Suprapubic skin (tissue), 4 donors: Measurements from ENCODE around the gene RNF121. TPM values are rescaled to one million over a fixed set of nuclear protein-coding genes. Genes with fewer than 3 reads are reported as not detected.

ENCODE experiments used
- DNase-seq, 2 donors: peaks; one replicate each; pipeline ENCODE4 v3.0.0-alpha.2; 2019; ENCODE audit warnings: low spot score in 2 of 2
- H3K27ac ChIP-seq: fragments of 200-600 bp; sonication (generic); one replicate; pipeline ENCODE4 v1.5.1; 2019
- H3K27me3 ChIP-seq: fragments of 200-600 bp; sonication (generic); one replicate; pipeline ENCODE4 v1.5.1; 2019
- H3K36me3 ChIP-seq: fragments of 200-600 bp; sonication (generic); one replicate; pipeline ENCODE4 v1.5.1; 2019
- H3K4me1 ChIP-seq: fragments of 200-600 bp; sonication (generic); one replicate; pipeline ENCODE4 v1.5.1; 2019
- H3K4me3 ChIP-seq: fragments of 200-600 bp; sonication (generic); one replicate; pipeline ENCODE4 v1.5.1; 2019; ENCODE audit warnings: mild to moderate bottlenecking
- H3K9me3 ChIP-seq: fragments of 200-600 bp; sonication (generic); one replicate; pipeline ENCODE4 v1.5.1; 2019
- CTCF ChIP-seq, 2 donors: fragments of 200-600 bp in 1 of 2; fragments of 450-650 bp in 1 of 2; sonication (generic) in 1 of 2; IDR thresholded peaks; one replicate each; pipeline ENCODE4 v1.5.1; 2016 to 2019; ENCODE audit warnings: antibody characterized with exemption in 2 of 2, mild to moderate bottlenecking in 1 of 2, moderate library complexity in 1 of 2
- EP300 ChIP-seq: sonication (generic); formaldehyde crosslinking; IDR thresholded peaks from one replicate; pipeline ENCODE4 v1.6.1; 2017; ENCODE audit warnings: antibody characterized with exemption
- POLR2A ChIP-seq, 2 donors: fragments of 450-650 bp; IDR thresholded peaks; one replicate each; pipeline ENCODE4 v1.6.1; 2017; ENCODE audit warnings: antibody characterized with exemption in 2 of 2, mild to moderate bottlenecking in 2 of 2, moderate library complexity in 2 of 2
- POLR2AphosphoS5 ChIP-seq, 3 donors: sonication (generic); formaldehyde crosslinking; IDR thresholded peaks; one replicate each; pipeline ENCODE4 v1.6.1; 2017; ENCODE audit warnings: antibody characterized with exemption in 3 of 3
- whole genome bisulfite sequencing: methylation state at CpG from one replicate; pipeline ENCODE4 v1.1.5; 2018; 5-methylcytosine and 5-hydroxymethylcytosine counted together
- total RNA-seq, 4 donors: library from RNA; depleted of rRNA; stranded (reverse); fragments of >200 nt; gene quantifications; one replicate each; pipeline ENCODE4 v1.1.0, GENCODE V29; 2016

Gene RNF121
- total RNA-seq, 4 donors from 2014 or later = 19.6 to 36.0 (median 26.3) TPM

- WGBS = 87% methylated on average over 4 of the region's 4 CpGs
- no peaks in the 10 kb centered on the region for H3K9me3 ChIP-seq
- H3K27me3 ChIP-seq = no peaks in the 10 kb centered on the region
- DNase-seq = no peak
- TF ChIP-seq CTCF (IDR thresholded peaks at IDR 0.05) (no peak), POLR2A (IDR thresholded peaks at IDR 0.05) (no peak), EP300 (no peak), POLR2AphosphoS5 (IDR thresholded peaks at IDR 0.05) (no peak)
- H3K36me3 ChIP-seq = no peaks in the 10 kb centered on the region
- no peak overlapping the region for H3K4me3 ChIP-seq
- H3K27ac ChIP-seq = no peak overlapping the region
- peaks cover 21% of the 10 kb centered on the region for H3K4me1 ChIP-seq
These were observed 6.6 kb downstream of the RNF121 start for GRCh38 chr11:71935338-71935925.

- Histone ChIP-seq H3K27me3 (no peaks in the 10 kb centered on the region), H3K36me3 (no peaks in the 10 kb centered on the region), H3K4me1 (peaks cover 15% of the 10 kb centered on the region), H3K27ac (no peak overlapping the region), H3K9me3 (no peaks in the 10 kb centered on the region), H3K4me3 (no peak overlapping the region)
- DNase-seq = no peak
- TF ChIP-seq POLR2A (IDR thresholded peaks at IDR 0.05) (no peak), CTCF (IDR thresholded peaks at IDR 0.05) (no peak), POLR2AphosphoS5 (IDR thresholded peaks at IDR 0.05) (no peak), EP300 (no peak)
- 38% methylated on average over 5 of the region's 5 CpGs for WGBS
These were observed 8.0 kb downstream of the RNF121 start for GRCh38 chr11:71936825-71937224.

- H3K9me3 ChIP-seq = no peaks in the 10 kb centered on the region
- no peak for DNase-seq
- TF ChIP-seq CTCF (IDR thresholded peaks at IDR 0.05) (no peak), EP300 (no peak)
- peaks cover 13% of the 10 kb centered on the region for H3K4me1 ChIP-seq
- WGBS = 86% methylated on average over 1 of the region's 1 CpG
- no peaks in the 10 kb centered on the region for H3K36me3 ChIP-seq
- no peak overlapping the region for H3K27ac ChIP-seq
- H3K27me3 ChIP-seq = no peaks in the 10 kb centered on the region
- no peak overlapping the region for H3K4me3 ChIP-seq
These were observed 9.0 kb downstream of the RNF121 start for GRCh38 chr11:71937826-71938225.

- no peaks in the 10 kb centered on the region for H3K36me3 ChIP-seq
- no peak overlapping the region for H3K4me3 ChIP-seq
- TF ChIP-seq POLR2AphosphoS5 (IDR thresholded peaks at IDR 0.05) (no peak), EP300 (no peak), POLR2A (IDR thresholded peaks at IDR 0.05) (no peak), CTCF (IDR thresholded peaks at IDR 0.05) (no peak)
- no peaks in the 10 kb centered on the region for H3K9me3 ChIP-seq
- H3K27me3 ChIP-seq = no peaks in the 10 kb centered on the region
- 83% methylated on average over 6 of the region's 6 CpGs for WGBS
- DNase-seq = no peak
- no peak overlapping the region for H3K27ac ChIP-seq
- H3K4me1 ChIP-seq = no peaks in the 10 kb centered on the region
These were observed 11.8 kb downstream of the RNF121 start for GRCh38 chr11:71940561-71941219.

GRCh38 chr11:71946144-71946571 is 17.3 kb downstream of the RNF121 start:
- DNase-seq = no peak
- 74% methylated on average over 2 of the region's 2 CpGs for WGBS
- Histone ChIP-seq H3K27ac (no peak overlapping the region), H3K36me3 (no peaks in the 10 kb centered on the region), H3K4me3 (no peak overlapping the region), H3K27me3 (no peaks in the 10 kb centered on the region), H3K9me3 (no peaks in the 10 kb centered on the region), H3K4me1 (no peaks in the 10 kb centered on the region)
- no peak for TF ChIP-seq POLR2A (IDR thresholded peaks at IDR 0.05)
- no peak for TF ChIP-seq CTCF (IDR thresholded peaks at IDR 0.05)
